SHP77 treated with DMSO at 0.1 percent for 48 hours (cell line): ENCODE measurements around the gene MXRA7.

ENCODE experiments used
- DNase-seq: peaks from one replicate; lab custom pipeline; 2025; lab: John Stamatoyannopoulos, UW

Gene MXRA7

GRCh38 chr17:76677406-76677805 lies 33.4 kb downstream of the MXRA7 start:
- DNase-seq: no peak

GRCh38 chr17:76676629-76677028 lies 34.1 kb downstream of the MXRA7 start:
- no peak for DNase-seq

GRCh38 chr17:76675648-76676047 lies 35.1 kb downstream of the MXRA7 start:
- no peak for DNase-seq

- no peak for DNase-seq
Observed at GRCh38 chr17:76674600-76674999, 36.2 kb downstream of the MXRA7 start.

- DNase-seq: no peak
Observed at GRCh38 chr17:76673729-76674128, 37.0 kb downstream of the MXRA7 start.

GRCh38 chr17:76672892-76673291 lies 37.9 kb downstream of the MXRA7 start:
- DNase-seq: no peak

GRCh38 chr17:76672270-76672851 lies 38.4 kb downstream of the MXRA7 start:
- DNase-seq: peak; percentile 14

- no peak for DNase-seq
Observed at GRCh38 chr17:76671912-76672262, 38.9 kb downstream of the MXRA7 start.

- peak; percentile 100 for DNase-seq
Observed at GRCh38 chr17:76671123-76671911, 39.4 kb downstream of the MXRA7 start.

GRCh38 chr17:76670718-76671122 lies 40.0 kb downstream of the MXRA7 start:
- DNase-seq: no peak

GRCh38 chr17:76670020-76670717 lies 40.6 kb downstream of the MXRA7 start:
- no peak for DNase-seq

GRCh38 chr17:76667786-76668453 lies 42.8 kb downstream of the MXRA7 start:
- DNase-seq: no peak

GRCh38 chr17:76667491-76667755 lies 43.3 kb downstream of the MXRA7 start:
- no peak for DNase-seq

GRCh38 chr17:76660656-76661042 lies 50.1 kb downstream of the MXRA7 start:
- DNase-seq: no peak

GRCh38 chr17:76659928-76660655 lies 50.7 kb downstream of the MXRA7 start:
- no peak for DNase-seq

- no peak for DNase-seq
Observed at GRCh38 chr17:76658242-76658662, 52.5 kb downstream of the MXRA7 start.

- DNase-seq: no peak
Observed at GRCh38 chr17:76657505-76658241, 53.1 kb downstream of the MXRA7 start.

- DNase-seq: no peak
Observed at GRCh38 chr17:76654408-76654807, 56.4 kb downstream of the MXRA7 start.

- no peak for DNase-seq
Observed at GRCh38 chr17:76650504-76650903, 60.3 kb downstream of the MXRA7 start.

- no peak for DNase-seq
Observed at GRCh38 chr17:76646712-76647111, 64.1 kb downstream of the MXRA7 start.

GRCh38 chr17:76645481-76645880 lies 65.3 kb downstream of the MXRA7 start:
- no peak for DNase-seq

- DNase-seq: no peak
Observed at GRCh38 chr17:76644995-76645394, 65.8 kb downstream of the MXRA7 start.
